PC-3 (cell line): ENCODE results near the gene ZFC3H1. TPM values are rescaled to one million over a fixed set of nuclear protein-coding genes. Genes with fewer than 3 reads are reported as not detected.
A peak's percentile ranks its signal among the peaks of the same experiment; 100 is the strongest.

ENCODE experiments used
- ATAC-seq: fragments of 200-7000 bp; cut with Tn5 transposase; 2 replicates; pipeline ENCODE4 v1.9.1; 2020; ENCODE audit warnings: mild to moderate bottlenecking, moderate library complexity
- BruUV-seq: library from RNA; stranded (reverse); fragments of 400-500 nt; replicated peaks from 2 replicates; lab custom pipeline; 2021; lab: Mats Ljungman, UMichigan
- CTCF ChIA-PET: fragments of 300-600 bp; sonication (Branson Sonifier 250); formaldehyde crosslinking; loops from one replicate; lab custom pipeline; 2022; ENCODE audit warnings: antibody characterized with exemption; lab: Charles Lee
- POLR2A ChIA-PET: fragments of 300-600 bp; sonication (Branson Sonifier 250); formaldehyde crosslinking; loops from one replicate; lab custom pipeline; 2022; ENCODE audit warnings: antibody characterized with exemption; ENCODE audit not compliant: unreplicated experiment; lab: Charles Lee
- DNase-seq: peaks from one replicate; pipeline ENCODE4 v3.0.0-alpha.2; 2015
- H2AFZ ChIP-seq: fragments of 300-600 bp; sonication (generic); 2 replicates; pipeline ENCODE4 v1.6.0; 2016; ENCODE audit warnings: antibody characterized with exemption, low read length
- H3F3A ChIP-seq: fragments of 300-600 bp; sonication (generic); one replicate; pipeline ENCODE4 v1.6.0; 2017; ENCODE audit warnings: antibody characterized with exemption, low read length, control low read depth, mild to moderate bottlenecking; ENCODE audit not compliant: unreplicated experiment
- H3K27ac ChIP-seq: fragments of 300-600 bp; sonication (generic); 2 replicates; pipeline ENCODE4 v1.5.1; 2016; ENCODE audit warnings: mild to moderate bottlenecking, low read length
- H3K27me3 ChIP-seq: fragments of 300-600 bp; sonication (generic); 2 replicates; pipeline ENCODE4 v1.6.1; 2016; ENCODE audit warnings: low read length, mixed read lengths
- H3K36me3 ChIP-seq: fragments of 300-600 bp; sonication (generic); 2 replicates; pipeline ENCODE4 v1.6.1; 2016; ENCODE audit warnings: low read depth, mixed run types, low read length, mixed read lengths
- H3K4me1 ChIP-seq: fragments of 300-600 bp; sonication (generic); 2 replicates; pipeline ENCODE4 v1.5.1; 2016; ENCODE audit warnings: low read length; ENCODE audit not compliant: insufficient read depth
- H3K4me2 ChIP-seq: fragments of 300-600 bp; sonication (generic); 2 replicates; pipeline ENCODE4 v1.6.0; 2016; ENCODE audit warnings: low read length
- H3K4me3 ChIP-seq: fragments of 300-600 bp; sonication (generic); 2 replicates; pipeline ENCODE4 v1.5.1; 2016; ENCODE audit warnings: mild to moderate bottlenecking, low read length, mixed read lengths
- H3K79me2 ChIP-seq: fragments of 300-600 bp; sonication (generic); 2 replicates; pipeline ENCODE4 v1.6.1; 2017; ENCODE audit warnings: low read length, mixed read lengths
- H3K9ac ChIP-seq: fragments of 300-600 bp; sonication (generic); 2 replicates; pipeline ENCODE4 v1.6.0; 2016; ENCODE audit warnings: mild to moderate bottlenecking, low read length
- H3K9me2 ChIP-seq: fragments of 300-600 bp; sonication (generic); replicated peaks from 2 replicates; pipeline ENCODE4 v1.6.1; 2016; ENCODE audit warnings: mixed run types, low read length, mixed read lengths
- H3K9me3 ChIP-seq: fragments of 300-600 bp; sonication (generic); 2 replicates; pipeline ENCODE4 v1.6.1; 2016; ENCODE audit warnings: low read length, mixed read lengths
- H4K20me1 ChIP-seq: fragments of 300-600 bp; sonication (generic); 2 replicates; pipeline ENCODE4 v1.6.1; 2016; ENCODE audit warnings: low read length, mixed read lengths
- CTCF ChIP-seq: fragments of 300-600 bp; sonication (generic); conservative IDR thresholded peaks from 2 replicates; pipeline ENCODE4 v1.5.1; 2017; ENCODE audit warnings: antibody characterized with exemption, low read depth, mild to moderate bottlenecking, low read length
- EZH2 ChIP-seq: fragments of 300-600 bp; sonication (generic); IDR thresholded peaks from one replicate; pipeline ENCODE4 v1.6.1; 2017; ENCODE audit warnings: antibody characterized with exemption, mild to moderate bottlenecking, low read length; ENCODE audit not compliant: unreplicated experiment
- EZH2phosphoT487 ChIP-seq: fragments of 300-600 bp; sonication (generic); IDR thresholded peaks from 2 replicates; pipeline ENCODE4 v1.6.1; 2018; ENCODE audit warnings: mild to moderate bottlenecking, antibody characterized with exemption, low read length, borderline replicate concordance
- intact Hi-C: fragments of 100-400 bp; cut with micrococcal nuclease; formaldehyde crosslinking; loops from 2 replicates; pipeline ENCODE4 v1.9.0; 2023
- total RNA-seq: library from RNA; depleted of rRNA; stranded (reverse); fragments of >200 nt; gene quantifications from 2 replicates; pipeline ENCODE4 v1.2.3, GENCODE V29; 2014

ZFC3H1 gene
- total RNA-seq, 1 experiment from 2014 or later = 13.7 TPM

GRCh38 chr12:71666259-71666658 is 2.6 kb upstream of the ZFC3H1 start:
- H3K27me3 ChIP-seq = no peaks in the 10 kb centered on the region
- CTCF ChIA-PET = no interaction called here
- intact Hi-C loops = no loop called here
- H3F3A ChIP-seq = no peaks in the 10 kb centered on the region
- no peaks in the 10 kb centered on the region for H3K9me2 ChIP-seq
- TF ChIP-seq EZH2phosphoT487 (no peak), EZH2 (no peak), CTCF (no peak)
- DNase-seq (no peak), ATAC-seq (no peak)
- H3K4me2 ChIP-seq = peak overlapping the region; percentile 97; the same call in 1 of the 2 replicates
- peaks cover 14% of the 10 kb centered on the region for H3K4me1 ChIP-seq
- peaks cover 46% of the 10 kb centered on the region for H3K79me2 ChIP-seq
- H3K27ac ChIP-seq = no peak overlapping the region
- peaks cover 13% of the 10 kb centered on the region for H4K20me1 ChIP-seq
- no peaks in the 10 kb centered on the region for H3K9me3 ChIP-seq
- 0 out of 2 replicates have a peak, but pooled peaks cover 3% of the 10 kb centered on the region for H3K36me3 ChIP-seq
- no peak overlapping the region for H3K9ac ChIP-seq
- POLR2A ChIA-PET = no interaction called here
- no peak overlapping the region; the same call in 1 of the 2 replicates for H3K4me3 ChIP-seq
- BruUV-seq = no TSS peak
- H2AFZ ChIP-seq = no peak overlapping the region

GRCh38 chr12:71665090-71665463 is 1.4 kb upstream of the ZFC3H1 start:
- H3K4me2 ChIP-seq = peak overlapping the region; percentile 97
- intact Hi-C loops = no loop called here

More at GRCh38 chr12:71665090-71665463, 1.4 kb upstream of the ZFC3H1 start:
- no peaks in the 10 kb centered on the region for H3K9me2 ChIP-seq
- TF ChIP-seq EZH2phosphoT487 = no peak
- no peak for TF ChIP-seq CTCF
- TF ChIP-seq EZH2 = no peak
- H3K9me3 ChIP-seq = no peaks in the 10 kb centered on the region
- H3K4me1 ChIP-seq = peaks cover 18% of the 10 kb centered on the region
- no TSS peak for BruUV-seq
- no peaks in the 10 kb centered on the region for H3K27me3 ChIP-seq
- H3K9ac ChIP-seq = peak overlapping the region; percentile 95
- peaks cover 7% of the 10 kb centered on the region; the same call in 1 of the 2 replicates for H3K36me3 ChIP-seq
- peak overlapping the region; percentile 95 for H3K4me3 ChIP-seq
- H4K20me1 ChIP-seq = peaks cover 18% of the 10 kb centered on the region
- no peak overlapping the region for H3K27ac ChIP-seq
- H2AFZ ChIP-seq = peak overlapping the region; percentile 94
- ChIA-PET CTCF (interaction anchor here (0.6 kb wide), 1 partner anchor 82 kb away, joined by 5 read pairs; no protein-coding TSS in a partner anchor), POLR2A (no interaction called here)
- H3K79me2 ChIP-seq = peaks cover 57% of the 10 kb centered on the region
- no peaks in the 10 kb centered on the region for H3F3A ChIP-seq
- peak; percentile 15 for DNase-seq
- no peak for ATAC-seq
